Tibial nerve (tissue), 4 donors: ENCODE data around the gene PEF1. TPM values are rescaled to one million over a fixed set of nuclear protein-coding genes. Genes with fewer than 3 reads are reported as not detected.

Experiments used
- DNase-seq, 2 donors: peaks; one replicate each; pipeline ENCODE4 v3.0.0-alpha.2; 2019; ENCODE audit warnings: low spot score in 2 of 2
- H3K27ac ChIP-seq, 4 donors: fragments of 200-600 bp; sonication (generic) in 3 of 4; one replicate each; pipeline ENCODE4 v1.5.1; 2017 to 2019; ENCODE audit warnings: mild to moderate bottlenecking in 1 of 4
- H3K27me3 ChIP-seq, 2 donors: fragments of 200-600 bp; sonication (generic) in 1 of 2; one replicate each; pipeline versions ENCODE4 v1.5.1 to v1.6.0; 2017 to 2019
- H3K36me3 ChIP-seq, 3 donors: fragments of 200-600 bp; sonication (generic); one replicate each; pipeline ENCODE4 v1.5.1; 2018 to 2019
- H3K4me1 ChIP-seq, 4 donors: fragments of 200-600 bp; sonication (generic) in 3 of 4; one replicate each; pipeline ENCODE4 v1.5.1; 2017 to 2019
- H3K4me3 ChIP-seq, 4 donors: fragments of 200-600 bp; sonication (generic) in 3 of 4; one replicate each; pipeline ENCODE4 v1.5.1; 2017 to 2019; ENCODE audit warnings: mild to moderate bottlenecking in 1 of 4, moderate library complexity in 1 of 4
- H3K9me3 ChIP-seq, 4 donors: fragments of 200-600 bp; sonication (generic) in 3 of 4; one replicate each; pipeline ENCODE4 v1.5.1; 2017 to 2019
- EP300 ChIP-seq, 2 donors: sonication (generic); formaldehyde crosslinking; IDR thresholded peaks; one replicate each; pipeline ENCODE4 v1.6.1; 2017; ENCODE audit warnings: antibody characterized with exemption in 2 of 2, mild to moderate bottlenecking in 1 of 2
- POLR2A ChIP-seq, 2 donors: fragments of 450-650 bp; IDR thresholded peaks; one replicate each; pipeline ENCODE4 v1.6.1; 2017; ENCODE audit warnings: antibody characterized with exemption in 2 of 2, mild to moderate bottlenecking in 2 of 2, moderate library complexity in 2 of 2
- WGBS, 2 donors: methylation state at CpG; one replicate each; pipeline ENCODE4 v1.1.5; 2018; 5-methylcytosine and 5-hydroxymethylcytosine counted together
- total RNA-seq, 4 donors: library from RNA; depleted of rRNA; stranded (reverse); fragments of >200 nt; gene quantifications; one replicate each; pipeline ENCODE4 v1.1.0, GENCODE V29; 2016
- TF ChIP-seq, protein P1 (sequence below), 5 experiments: fragments of 200-600 bp in 3 of 5; fragments of 450-650 bp in 2 of 5; sonication (generic) in 3 of 5; IDR thresholded peaks; one replicate each; pipeline ENCODE4 v1.5.1; 2016 to 2019; ENCODE audit warnings: antibody characterized with exemption in 5 of 5, mild to moderate bottlenecking in 3 of 5, moderate library complexity in 2 of 5

Gene PEF1
- total RNA-seq, 4 donors from 2014 or later, result 62.5 to 108 (median 89.7) TPM

DNA sequence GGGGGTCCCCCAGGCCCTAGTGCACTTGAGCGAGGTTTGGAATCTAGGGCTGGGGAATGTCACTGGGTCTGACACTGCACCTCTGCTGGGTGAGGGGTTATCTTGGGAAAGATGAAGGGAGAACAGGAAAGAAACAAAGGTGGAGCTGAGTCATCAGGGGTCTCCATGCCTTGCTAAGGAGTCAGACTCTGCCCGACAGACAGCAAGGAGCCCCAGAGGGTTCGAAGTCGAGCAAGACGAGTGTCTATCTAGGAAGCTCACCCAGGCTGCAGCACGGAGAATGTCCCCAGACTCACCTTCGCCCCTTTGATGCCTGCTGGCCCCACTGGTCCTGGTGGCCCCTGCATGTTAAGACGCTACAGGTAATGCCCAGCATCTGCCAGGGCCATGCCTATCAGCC is 41.1 kb upstream of the PEF1 start:
- Histone ChIP-seq H3K4me3 (no peak overlapping the region), H3K36me3 (peaks cover 0 to 95% (median 0%) of the 10 kb centered on the region in 3 donors), H3K9me3 (no peaks in the 10 kb centered on the region), H3K4me1 (peaks cover 0 to 3% (median 1%) of the 10 kb centered on the region in 4 donors), H3K27ac (no peak overlapping the region), H3K27me3 (no peaks in the 10 kb centered on the region)
- no peak for DNase-seq
- WGBS, 2 donors, result 86 to 90% methylated on average over 8 of the region's 8 CpGs
- TF ChIP-seq EP300 (IDR thresholded peaks at IDR 0.05), result no peak
- TF ChIP-seq, protein P1, sequence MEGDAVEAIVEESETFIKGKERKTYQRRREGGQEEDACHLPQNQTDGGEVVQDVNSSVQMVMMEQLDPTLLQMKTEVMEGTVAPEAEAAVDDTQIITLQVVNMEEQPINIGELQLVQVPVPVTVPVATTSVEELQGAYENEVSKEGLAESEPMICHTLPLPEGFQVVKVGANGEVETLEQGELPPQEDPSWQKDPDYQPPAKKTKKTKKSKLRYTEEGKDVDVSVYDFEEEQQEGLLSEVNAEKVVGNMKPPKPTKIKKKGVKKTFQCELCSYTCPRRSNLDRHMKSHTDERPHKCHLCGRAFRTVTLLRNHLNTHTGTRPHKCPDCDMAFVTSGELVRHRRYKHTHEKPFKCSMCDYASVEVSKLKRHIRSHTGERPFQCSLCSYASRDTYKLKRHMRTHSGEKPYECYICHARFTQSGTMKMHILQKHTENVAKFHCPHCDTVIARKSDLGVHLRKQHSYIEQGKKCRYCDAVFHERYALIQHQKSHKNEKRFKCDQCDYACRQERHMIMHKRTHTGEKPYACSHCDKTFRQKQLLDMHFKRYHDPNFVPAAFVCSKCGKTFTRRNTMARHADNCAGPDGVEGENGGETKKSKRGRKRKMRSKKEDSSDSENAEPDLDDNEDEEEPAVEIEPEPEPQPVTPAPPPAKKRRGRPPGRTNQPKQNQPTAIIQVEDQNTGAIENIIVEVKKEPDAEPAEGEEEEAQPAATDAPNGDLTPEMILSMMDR (IDR thresholded peaks at IDR 0.05), result no peak
- TF ChIP-seq POLR2A (IDR thresholded peaks at IDR 0.05), result no peak

DNA sequence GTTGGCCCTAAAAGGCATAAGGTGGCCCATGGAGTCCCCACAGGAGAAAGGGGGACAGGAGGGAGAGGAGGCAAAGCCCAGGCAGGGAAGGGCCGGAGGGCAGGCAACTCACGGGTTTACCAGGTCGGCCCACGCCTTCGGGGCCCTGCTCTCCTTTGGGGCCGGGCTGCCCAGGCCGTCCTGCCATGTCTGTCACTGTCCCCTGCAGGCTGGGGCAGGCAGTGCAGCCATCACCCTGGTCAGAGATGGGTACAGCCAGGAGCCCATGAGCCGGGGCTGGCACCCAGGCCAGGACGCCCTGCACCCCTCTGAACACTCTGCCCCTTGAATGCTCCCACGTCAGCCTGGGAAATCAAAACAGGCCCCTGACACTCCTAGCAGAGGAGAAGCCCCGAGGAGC is 39.3 kb upstream of the PEF1 start:
- H3K27ac ChIP-seq, result no peak overlapping the region
- 68 to 73% methylated on average over 10 to 11 of the region's 11 CpGs for WGBS, 2 donors
- DNase-seq, result no peak
- TF ChIP-seq EP300 (IDR thresholded peaks at IDR 0.05), result no peak
- TF ChIP-seq, protein P1 (IDR thresholded peaks at IDR 0.05), result peak in 2 of 5 experiments; percentile 13 to 22
- H3K4me1 ChIP-seq, result peaks cover 0 to 3% (median 1%) of the 10 kb centered on the region in 4 donors
- H3K4me3 ChIP-seq, result no peak overlapping the region
- peaks cover 0 to 95% (median 0%) of the 10 kb centered on the region in 3 donors for H3K36me3 ChIP-seq
- H3K27me3 ChIP-seq, result no peaks in the 10 kb centered on the region
- no peaks in the 10 kb centered on the region for H3K9me3 ChIP-seq

DNA sequence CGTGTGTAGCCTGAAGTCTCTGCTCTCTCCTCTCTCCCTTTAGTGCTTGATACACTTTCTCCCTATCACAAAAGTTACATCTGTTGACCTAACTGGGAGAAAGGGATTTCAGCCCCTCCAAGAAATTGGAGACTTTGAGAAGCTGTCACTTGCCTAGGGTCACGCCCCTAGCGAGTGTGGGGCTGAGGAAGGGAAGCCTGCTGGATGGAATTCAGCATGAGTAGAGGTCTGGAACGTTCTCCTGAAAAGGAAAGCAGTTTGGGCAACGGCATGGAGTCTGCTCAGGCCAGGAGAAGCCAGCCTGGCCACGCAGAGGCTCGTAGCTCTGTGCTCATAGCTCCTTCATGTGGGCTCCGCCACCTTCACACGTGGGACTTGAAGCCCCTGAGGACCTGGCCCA is 36.7 kb upstream of the PEF1 start:
- Histone ChIP-seq H3K9me3 (no peaks in the 10 kb centered on the region), H3K36me3 (peaks cover 0 to 95% (median 0%) of the 10 kb centered on the region in 3 donors), H3K27me3 (no peaks in the 10 kb centered on the region), H3K4me3 (no peak overlapping the region), H3K4me1 (peaks cover 0 to 8% (median 0%) of the 10 kb centered on the region in 4 donors), H3K27ac (no peak overlapping the region)
- TF ChIP-seq POLR2A (IDR thresholded peaks at IDR 0.05), result no peak
- TF ChIP-seq, protein P1 (IDR thresholded peaks at IDR 0.05), result no peak
- no peak for TF ChIP-seq EP300 (IDR thresholded peaks at IDR 0.05)
- 66 to 67% methylated on average over 9 of the region's 9 CpGs for WGBS, 2 donors
- no peak for DNase-seq

DNA sequence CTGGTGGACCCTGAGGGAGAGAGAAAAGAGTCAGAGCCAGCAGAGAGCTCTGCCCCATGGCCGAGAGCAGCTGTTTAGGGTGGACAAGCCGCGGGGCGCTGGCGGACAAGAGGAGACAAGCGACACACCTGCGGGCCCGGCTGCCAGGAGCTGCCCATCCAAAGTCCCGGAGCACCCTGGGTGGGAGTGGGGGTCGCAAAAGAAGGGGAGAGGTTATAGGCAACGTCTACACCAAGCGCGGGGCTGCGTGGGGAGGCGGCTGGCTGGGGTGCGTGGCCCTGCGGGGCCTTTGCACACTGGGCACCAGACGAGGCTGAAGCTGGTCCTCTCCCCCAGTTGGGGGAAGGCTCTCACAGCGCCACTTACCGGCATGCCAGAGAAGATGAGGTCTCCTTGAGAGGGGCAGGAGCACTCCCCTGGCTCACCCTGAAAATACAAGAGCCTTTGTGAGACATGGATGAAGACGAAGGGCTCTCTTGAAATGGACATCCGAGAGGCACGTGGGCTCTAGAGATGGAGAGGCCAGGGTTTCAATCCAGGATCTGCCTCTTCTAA is 35.1 kb upstream of the PEF1 start:
- H3K27me3 ChIP-seq, result no peaks in the 10 kb centered on the region
- no peaks in the 10 kb centered on the region for H3K9me3 ChIP-seq
- peaks cover 0 to 84% (median 0%) of the 10 kb centered on the region in 3 donors for H3K36me3 ChIP-seq
- DNase-seq, result no peak
- no peak overlapping the region for H3K27ac ChIP-seq
- H3K4me3 ChIP-seq, result no peak overlapping the region
- TF ChIP-seq POLR2A (IDR thresholded peaks at IDR 0.05) (no peak), EP300 (IDR thresholded peaks at IDR 0.05) (no peak)
- TF ChIP-seq, protein P1 (IDR thresholded peaks at IDR 0.05), result no peak
- WGBS, 2 donors, result 79% methylated on average over 23 of the region's 23 CpGs
- peaks cover 0 to 12% (median 0%) of the 10 kb centered on the region in 4 donors for H3K4me1 ChIP-seq

DNA sequence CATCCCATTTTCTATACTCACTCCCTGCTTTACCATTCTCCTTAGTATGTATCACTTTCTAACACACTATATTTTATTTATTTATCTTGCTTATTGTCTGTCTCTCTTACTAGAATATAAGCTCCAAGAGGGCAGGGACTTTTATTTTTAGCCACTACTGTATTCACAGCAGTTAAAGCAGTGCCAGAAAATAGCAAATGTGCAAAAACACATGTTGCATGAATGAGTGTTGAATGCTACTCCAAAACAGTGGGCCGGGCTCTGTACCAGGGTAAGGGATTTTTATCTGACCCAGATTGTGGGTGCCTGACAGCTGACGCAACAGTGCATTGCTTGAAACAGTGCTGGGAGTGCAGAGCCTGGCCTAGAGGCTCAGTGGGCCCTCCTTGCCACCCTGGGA is 34.4 kb upstream of the PEF1 start:
- DNase-seq, result no peak
- H3K4me1 ChIP-seq, result peaks cover 0 to 12% (median 0%) of the 10 kb centered on the region in 4 donors
- no peak for TF ChIP-seq EP300 (IDR thresholded peaks at IDR 0.05)
- no peak for TF ChIP-seq POLR2A (IDR thresholded peaks at IDR 0.05)
- TF ChIP-seq, protein P1 (IDR thresholded peaks at IDR 0.05), result no peak
- no peak overlapping the region for H3K27ac ChIP-seq
- H3K9me3 ChIP-seq, result no peaks in the 10 kb centered on the region
- WGBS, 2 donors, result 38 to 40% methylated on average over 2 of the region's 2 CpGs
- H3K4me3 ChIP-seq, result no peak overlapping the region
- no peaks in the 10 kb centered on the region for H3K27me3 ChIP-seq
- peaks cover 0 to 85% (median 0%) of the 10 kb centered on the region in 3 donors for H3K36me3 ChIP-seq
